ENCODE measurements around the gene CTIF. TPM values are rescaled to one million over a fixed set of nuclear protein-coding genes. Genes with fewer than 3 reads are reported as not detected.

Gene CTIF
- total RNA-seq, 1 experiment from 2014 or later, result 5.8 TPM

DNA sequence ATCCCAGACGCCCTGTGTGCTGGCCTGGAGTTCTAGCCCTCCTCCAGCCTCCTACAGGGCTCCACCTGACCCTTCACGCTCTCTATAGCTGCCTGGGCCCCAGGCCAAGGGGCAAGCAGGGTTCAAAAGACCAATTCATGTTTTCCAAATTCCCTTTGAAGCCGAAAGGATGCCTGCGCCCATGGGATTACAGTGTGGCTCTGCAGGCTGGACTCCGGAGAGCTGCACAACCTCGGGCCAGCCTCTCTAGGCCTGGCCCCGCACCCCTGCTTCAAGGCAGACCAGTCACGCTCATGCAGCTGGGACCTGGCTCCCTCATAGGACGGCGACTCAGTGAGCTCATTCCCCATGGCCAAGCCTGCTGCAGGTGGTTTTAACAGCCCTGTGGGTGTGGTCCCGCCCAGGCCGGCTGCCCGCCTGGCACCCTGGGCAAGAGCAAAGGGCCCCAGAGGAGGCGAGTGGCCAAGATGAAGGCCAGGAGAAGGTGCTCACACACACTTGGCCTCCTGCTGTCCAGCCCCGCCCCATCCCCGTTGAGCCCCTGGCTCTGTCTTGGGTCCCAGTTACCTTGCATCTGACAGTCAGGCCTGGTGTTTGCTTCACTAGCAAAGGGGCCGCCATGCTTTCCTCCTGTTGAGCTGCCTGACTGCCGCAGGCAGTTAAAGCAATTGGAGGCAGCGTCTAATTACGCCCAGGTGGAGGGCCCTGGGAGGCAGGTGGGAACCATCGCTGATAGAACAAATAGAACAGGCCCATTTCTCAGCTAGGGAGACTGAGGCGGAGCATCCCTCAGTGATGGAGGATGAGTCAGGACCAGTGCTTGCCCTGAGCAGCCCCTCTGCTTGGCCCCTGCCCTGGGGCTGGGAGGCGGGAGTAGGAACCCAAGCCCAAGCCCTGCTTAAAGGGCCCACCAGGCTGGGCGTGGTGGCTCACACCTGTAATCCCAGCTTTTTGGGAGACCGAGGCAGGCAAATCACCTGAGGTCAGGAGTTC, 355.1 kb downstream of the CTIF start:
- CTCF ChIA-PET, result no interaction called here
- no TSS peak for BruUV-seq (replicated peaks)

DNA sequence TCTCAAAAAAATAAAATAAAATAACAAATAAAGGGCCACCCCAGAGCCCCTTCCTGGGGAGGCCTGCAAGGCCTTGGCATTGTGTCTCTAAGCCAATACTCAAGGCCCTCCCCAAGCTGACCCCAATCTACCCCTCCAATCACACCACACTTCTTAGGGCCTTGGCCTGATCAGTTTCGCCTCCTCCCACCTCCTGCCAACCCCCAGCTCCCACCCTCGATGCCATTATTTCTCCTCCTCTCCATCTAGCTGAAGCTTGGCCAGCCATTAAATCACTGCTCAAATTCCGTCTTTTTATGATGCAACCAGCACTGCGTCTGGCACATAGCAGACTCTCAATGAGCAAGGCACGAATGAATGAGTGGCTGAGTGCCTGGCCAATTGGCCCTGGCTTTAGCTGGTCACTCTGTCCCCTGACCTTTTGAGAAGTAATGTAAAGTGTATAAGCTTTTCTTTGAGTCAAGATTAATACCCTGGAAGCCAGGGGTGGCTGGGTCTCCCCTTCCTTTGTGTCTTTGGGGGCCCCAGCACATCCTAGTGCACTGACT, 356.0 kb downstream of the CTIF start:
- no peak overlapping the region for H3K9ac ChIP-seq (ENCODE audit: low read length)
- no peaks in the 10 kb centered on the region for H3K9me3 ChIP-seq (ENCODE audit: low read length)
- no peaks in the 10 kb centered on the region for H4K20me1 ChIP-seq (ENCODE audit: low read length)
- H3K9me2 ChIP-seq (replicated peaks; ENCODE audit: low read length), result no peaks in the 10 kb centered on the region
- intact Hi-C loops (cut with micrococcal nuclease), result no loop called here
- no TSS peak for BruUV-seq (replicated peaks)
- TF ChIP-seq EZH2phosphoT487 (IDR thresholded peaks at IDR 0.05; ENCODE audit: borderline replicate concordance, low read length), result no peak
- TF ChIP-seq, protein P1, sequence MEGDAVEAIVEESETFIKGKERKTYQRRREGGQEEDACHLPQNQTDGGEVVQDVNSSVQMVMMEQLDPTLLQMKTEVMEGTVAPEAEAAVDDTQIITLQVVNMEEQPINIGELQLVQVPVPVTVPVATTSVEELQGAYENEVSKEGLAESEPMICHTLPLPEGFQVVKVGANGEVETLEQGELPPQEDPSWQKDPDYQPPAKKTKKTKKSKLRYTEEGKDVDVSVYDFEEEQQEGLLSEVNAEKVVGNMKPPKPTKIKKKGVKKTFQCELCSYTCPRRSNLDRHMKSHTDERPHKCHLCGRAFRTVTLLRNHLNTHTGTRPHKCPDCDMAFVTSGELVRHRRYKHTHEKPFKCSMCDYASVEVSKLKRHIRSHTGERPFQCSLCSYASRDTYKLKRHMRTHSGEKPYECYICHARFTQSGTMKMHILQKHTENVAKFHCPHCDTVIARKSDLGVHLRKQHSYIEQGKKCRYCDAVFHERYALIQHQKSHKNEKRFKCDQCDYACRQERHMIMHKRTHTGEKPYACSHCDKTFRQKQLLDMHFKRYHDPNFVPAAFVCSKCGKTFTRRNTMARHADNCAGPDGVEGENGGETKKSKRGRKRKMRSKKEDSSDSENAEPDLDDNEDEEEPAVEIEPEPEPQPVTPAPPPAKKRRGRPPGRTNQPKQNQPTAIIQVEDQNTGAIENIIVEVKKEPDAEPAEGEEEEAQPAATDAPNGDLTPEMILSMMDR (conservative IDR thresholded peaks at IDR 0.05; ENCODE audit: low read depth, low read length), result no peak
- TF ChIP-seq EZH2 (IDR thresholded peaks at IDR 0.05; ENCODE audit: low read length, unreplicated experiment), result no peak
- no peak overlapping the region for H3K4me3 ChIP-seq (ENCODE audit: low read length)
- no peaks in the 10 kb centered on the region for H3K36me3 ChIP-seq (ENCODE audit: low read depth, low read length)
- H3K4me1 ChIP-seq (ENCODE audit: insufficient read depth, low read length), result no peaks in the 10 kb centered on the region; the same call in 1 of the 2 replicates
- ATAC-seq, result no peak
- CTCF ChIA-PET, result no interaction called here
- no peak overlapping the region for H2AFZ ChIP-seq (ENCODE audit: low read length)
- H3K27me3 ChIP-seq (ENCODE audit: low read length), result no peaks in the 10 kb centered on the region
- H3K79me2 ChIP-seq (ENCODE audit: low read length), result no peaks in the 10 kb centered on the region
- no peak for DNase-seq
- no peak overlapping the region for H3K4me2 ChIP-seq (ENCODE audit: low read length)
- POLR2A ChIA-PET (ENCODE audit: unreplicated experiment), result no interaction called here
- no peak overlapping the region for H3K27ac ChIP-seq (ENCODE audit: low read length)
- H3F3A ChIP-seq (ENCODE audit: low read length, unreplicated experiment), result no peaks in the 10 kb centered on the region

More for the DNA sequence above, 355.1 kb downstream of the CTIF start:
- H4K20me1 ChIP-seq (ENCODE audit: low read length), result no peaks in the 10 kb centered on the region
- H3K36me3 ChIP-seq (ENCODE audit: low read depth, low read length), result no peaks in the 10 kb centered on the region
- intact Hi-C loops (cut with micrococcal nuclease), result no loop called here
- H3K4me3 ChIP-seq (ENCODE audit: low read length), result no peak overlapping the region
- no peaks in the 10 kb centered on the region for H3K9me2 ChIP-seq (replicated peaks; ENCODE audit: low read length)
- no peak for ATAC-seq
- no peaks in the 10 kb centered on the region for H3K79me2 ChIP-seq (ENCODE audit: low read length)
- POLR2A ChIA-PET (ENCODE audit: unreplicated experiment), result no interaction called here
- no peaks in the 10 kb centered on the region for H3K4me1 ChIP-seq (ENCODE audit: insufficient read depth, low read length)
- H3K27ac ChIP-seq (ENCODE audit: low read length), result no peak overlapping the region
- no peaks in the 10 kb centered on the region for H3F3A ChIP-seq (ENCODE audit: low read length, unreplicated experiment)
- H3K27me3 ChIP-seq (ENCODE audit: low read length), result no peaks in the 10 kb centered on the region
- TF ChIP-seq, protein P1 (conservative IDR thresholded peaks at IDR 0.05; ENCODE audit: low read depth, low read length), result no peak
- H3K9ac ChIP-seq (ENCODE audit: low read length), result no peak overlapping the region
- no peak overlapping the region for H3K4me2 ChIP-seq (ENCODE audit: low read length)
- no peaks in the 10 kb centered on the region for H3K9me3 ChIP-seq (ENCODE audit: low read length)
- DNase-seq, result no peak
- H2AFZ ChIP-seq (ENCODE audit: low read length), result no peak overlapping the region

DNA sequence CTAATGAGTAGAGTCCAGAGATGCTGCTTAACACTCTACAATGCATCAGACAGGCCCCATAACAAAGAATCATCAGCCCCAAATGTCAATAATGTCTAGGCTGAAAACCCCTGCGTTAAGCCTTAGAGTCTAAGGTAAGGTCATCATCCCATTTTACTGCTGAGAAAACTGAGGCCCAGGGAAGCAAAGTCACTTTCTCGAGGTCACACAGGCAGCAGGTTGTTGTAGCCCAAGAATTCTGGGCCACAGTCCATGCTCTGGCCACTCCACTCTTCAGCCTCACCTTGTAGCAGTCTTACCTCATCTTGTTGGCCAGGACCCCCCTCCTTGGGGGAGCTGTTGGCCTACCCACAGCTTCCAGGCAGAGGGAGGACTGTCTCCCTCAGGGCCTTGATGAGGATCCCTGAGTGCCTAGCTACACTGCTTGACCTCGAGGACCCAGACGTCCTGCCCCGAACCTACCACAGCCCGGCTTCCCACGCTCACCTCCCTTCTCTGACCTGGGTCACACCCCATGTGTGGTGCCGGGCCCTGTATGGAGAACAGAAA, 357.6 kb downstream of the CTIF start:
- H3K9me3 ChIP-seq (ENCODE audit: low read length), result no peaks in the 10 kb centered on the region
- no peaks in the 10 kb centered on the region for H3K36me3 ChIP-seq (ENCODE audit: low read depth, low read length)
- no TSS peak for BruUV-seq (replicated peaks)
- TF ChIP-seq, protein P1 (conservative IDR thresholded peaks at IDR 0.05; ENCODE audit: low read depth, low read length), result no peak
- no peak for TF ChIP-seq EZH2 (IDR thresholded peaks at IDR 0.05; ENCODE audit: low read length, unreplicated experiment)
- TF ChIP-seq EZH2phosphoT487 (IDR thresholded peaks at IDR 0.05; ENCODE audit: borderline replicate concordance, low read length), result no peak
- ATAC-seq (no peak), DNase-seq (no peak)
- no peak overlapping the region for H2AFZ ChIP-seq (ENCODE audit: low read length)
- intact Hi-C loops (cut with micrococcal nuclease), result no loop called here
- H3K27ac ChIP-seq (ENCODE audit: low read length), result no peak overlapping the region
- ChIA-PET POLR2A (ENCODE audit: unreplicated experiment) (no interaction called here), CTCF (no interaction called here)
- no peak overlapping the region for H3K4me2 ChIP-seq (ENCODE audit: low read length)
- no peaks in the 10 kb centered on the region for H4K20me1 ChIP-seq (ENCODE audit: low read length)
- H3K4me1 ChIP-seq (ENCODE audit: insufficient read depth, low read length), result peaks cover under 1% of the 10 kb centered on the region
- no peak overlapping the region for H3K9ac ChIP-seq (ENCODE audit: low read length)
- no peaks in the 10 kb centered on the region for H3K9me2 ChIP-seq (replicated peaks; ENCODE audit: low read length)
- H3K4me3 ChIP-seq (ENCODE audit: low read length), result no peak overlapping the region
- no peaks in the 10 kb centered on the region for H3K79me2 ChIP-seq (ENCODE audit: low read length)
- H3K27me3 ChIP-seq (ENCODE audit: low read length), result no peaks in the 10 kb centered on the region
- no peaks in the 10 kb centered on the region for H3F3A ChIP-seq (ENCODE audit: low read length, unreplicated experiment)
